ENCODE measurements around the gene SI. TPM values are rescaled to one million over a fixed set of nuclear protein-coding genes. Genes with fewer than 3 reads are reported as not detected.

The SI gene
- total RNA-seq, 2 experiments from 2014 or later, result not detected

- Mint-ChIP-seq H3K36me3 (no peaks in the 10 kb centered on the region), H3K9me3 (ENCODE audit: low read depth) (peaks cover 9% of the 10 kb centered on the region), H3K27ac (no peak overlapping the region), H3K4me3 (no peak overlapping the region), H3K4me1 (no peaks in the 10 kb centered on the region), H3K27me3 (no peaks in the 10 kb centered on the region)
- no peak for ATAC-seq
- CTCF ChIA-PET, result no interaction called here
- no peak for DNase-seq
Measured at GRCh38 chr3:164940745-164941144, 137.6 kb downstream of the SI start.

GRCh38 chr3:164929642-164930041 lies 148.7 kb downstream of the SI start:
- Mint-ChIP-seq H3K4me1 (no peaks in the 10 kb centered on the region), H3K27ac (no peak overlapping the region), H3K27me3 (no peaks in the 10 kb centered on the region), H3K4me3 (no peak overlapping the region), H3K36me3 (no peaks in the 10 kb centered on the region), H3K9me3 (ENCODE audit: low read depth) (peaks cover 10% of the 10 kb centered on the region)
- DNase-seq, result no peak
- CTCF ChIA-PET, result no interaction called here
- no peak for ATAC-seq

Other genes starting within 250 kb of the SI start
- gene SLITRK3, start 117.9 kb upstream of the SI start, total RNA-seq, result not detected